NCI-H774 (cell line): ENCODE measurements around the gene CDK19.
"Not testable (repeated sequence)": the region's sequence is repeated elsewhere in the genome, so short reads cannot be mapped to it uniquely, and the experiment has no call there.

Experiments
- DNase-seq: peaks from one replicate; lab custom pipeline; 2025; lab: John Stamatoyannopoulos, UW

CDK19 gene

DNA sequence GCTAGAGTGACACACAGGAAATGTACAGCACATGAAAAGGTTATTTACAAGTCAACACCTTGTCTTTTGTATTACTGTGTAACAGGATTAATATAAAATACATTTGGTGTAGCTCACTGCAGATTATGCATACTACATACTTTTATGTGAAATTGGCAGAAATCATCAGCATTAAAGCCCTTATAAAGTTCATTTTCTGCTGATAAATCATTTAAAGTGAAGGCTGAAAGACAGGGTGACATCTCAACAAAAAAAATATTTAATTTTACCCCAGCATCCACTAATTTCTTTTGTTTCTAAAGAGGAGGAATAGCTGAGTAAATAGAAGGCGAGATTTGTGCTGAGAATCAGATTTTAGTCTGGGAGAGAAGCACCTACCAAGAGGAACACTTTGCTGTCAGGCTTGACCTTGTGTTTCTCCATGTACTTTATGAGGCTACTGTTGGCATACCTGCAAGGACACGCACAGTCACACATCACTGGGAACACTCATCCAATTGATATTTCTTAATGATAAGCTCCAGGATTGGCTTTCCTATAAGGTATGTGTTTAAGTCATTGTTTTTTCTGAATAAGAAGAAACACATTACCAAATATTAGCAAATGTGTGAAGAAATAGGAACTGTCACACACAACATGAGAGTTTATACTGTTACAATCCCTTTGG, 192.2 kb downstream of the CDK19 start:
- no peak for DNase-seq

DNA sequence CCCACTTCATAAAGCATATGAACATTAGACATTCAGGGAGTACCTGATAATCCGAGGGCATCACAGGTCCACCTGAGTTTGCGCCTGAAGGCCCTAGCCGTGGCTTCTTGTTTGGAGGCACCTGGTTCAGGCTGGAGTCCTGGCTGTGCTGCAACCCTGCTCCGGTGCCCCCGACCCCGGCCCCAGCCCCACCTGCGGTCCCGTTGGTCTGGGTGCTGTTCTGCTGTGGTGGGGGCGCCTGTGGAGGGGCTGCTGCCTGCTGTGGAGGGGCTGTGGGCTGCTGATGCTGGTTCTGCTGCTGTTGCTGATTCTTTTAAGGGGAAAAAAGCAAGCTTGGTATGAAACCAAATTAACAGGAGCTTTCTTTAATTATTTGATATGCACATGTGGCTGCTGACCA, 194.2 kb downstream of the CDK19 start:
- no peak for DNase-seq

DNA sequence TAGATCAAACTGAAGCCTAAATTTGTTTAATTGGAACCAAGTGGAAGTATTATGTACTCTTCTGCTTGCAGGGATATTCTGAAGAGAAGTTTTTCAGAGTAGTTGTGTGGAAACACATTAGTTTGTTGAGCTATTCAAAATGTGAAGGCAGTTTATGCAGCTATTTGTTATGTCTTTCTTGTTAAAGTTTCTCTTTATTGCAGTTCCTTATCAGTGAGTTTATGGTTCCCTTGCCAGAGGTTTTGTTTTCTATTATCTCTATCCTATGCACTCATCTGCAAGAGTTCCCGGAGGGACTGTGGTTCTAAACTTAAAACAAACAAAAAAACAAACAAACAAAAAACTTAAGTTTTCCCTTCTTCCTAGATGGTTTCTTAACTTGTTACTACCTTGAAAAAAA, 195.2 kb downstream of the CDK19 start:
- no peak for DNase-seq

DNA sequence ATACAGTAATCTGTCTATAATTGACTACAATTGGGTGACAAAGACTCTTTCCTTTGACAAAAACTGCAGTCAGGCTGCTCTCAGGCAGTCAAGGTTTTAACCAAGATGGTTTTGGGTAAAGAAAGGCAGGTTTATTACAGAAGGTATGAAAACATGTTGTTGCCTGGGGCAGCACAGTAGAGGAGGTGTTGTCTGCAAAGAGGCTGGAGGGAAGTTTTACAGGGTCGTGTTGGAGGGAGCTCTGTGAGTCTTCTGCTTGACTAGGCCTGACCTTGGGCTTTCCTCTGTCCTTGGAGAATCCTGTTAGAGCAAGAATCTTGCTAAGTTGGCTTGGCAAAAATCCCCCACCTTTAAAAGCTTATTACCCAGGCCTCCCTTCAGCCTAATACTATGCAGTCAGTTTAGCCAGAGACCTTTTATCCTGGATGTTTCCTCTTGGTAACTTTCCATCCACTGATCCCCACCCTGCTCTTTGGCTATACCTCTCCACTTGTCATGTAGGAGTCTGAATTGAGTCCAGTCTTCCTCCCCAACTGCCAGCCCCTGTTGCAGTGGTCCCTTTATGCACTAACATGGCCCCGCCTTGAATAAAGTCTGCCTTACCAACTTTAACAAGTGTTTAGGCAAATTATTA, 195.9 kb downstream of the CDK19 start:
- DNase-seq = no peak

DNA sequence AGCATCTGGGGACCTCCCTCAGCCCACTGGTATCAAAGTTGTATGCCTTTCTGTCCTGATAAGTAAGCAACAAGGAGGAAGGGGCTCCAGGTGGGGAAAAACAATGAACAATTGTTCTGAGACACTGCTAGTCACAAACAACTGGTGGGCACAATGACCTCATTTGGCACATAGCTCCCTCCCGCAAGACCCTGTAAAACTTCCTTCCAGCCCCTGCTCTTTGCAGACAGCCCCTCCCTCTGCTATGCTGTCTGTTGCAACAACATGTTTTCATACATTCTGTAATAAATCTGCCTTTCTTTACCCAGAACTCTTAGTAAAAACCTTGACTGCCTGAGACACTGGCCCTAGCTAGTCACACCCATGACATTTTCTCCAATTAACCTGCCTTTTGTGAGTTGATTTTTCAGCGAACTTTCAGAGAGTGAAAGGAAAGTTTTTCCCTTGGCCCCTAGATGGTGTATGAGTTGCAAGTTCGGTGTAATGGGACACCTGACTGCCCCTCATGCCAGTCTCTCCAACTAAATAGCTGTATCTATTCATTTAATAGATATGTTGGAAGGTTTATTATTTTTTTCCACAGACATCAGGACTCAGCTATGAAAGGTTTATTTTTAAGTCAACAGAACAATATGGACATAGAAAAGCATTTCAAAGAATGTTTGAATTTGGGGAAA, 196.5 kb downstream of the CDK19 start:
- no peak for DNase-seq

DNA sequence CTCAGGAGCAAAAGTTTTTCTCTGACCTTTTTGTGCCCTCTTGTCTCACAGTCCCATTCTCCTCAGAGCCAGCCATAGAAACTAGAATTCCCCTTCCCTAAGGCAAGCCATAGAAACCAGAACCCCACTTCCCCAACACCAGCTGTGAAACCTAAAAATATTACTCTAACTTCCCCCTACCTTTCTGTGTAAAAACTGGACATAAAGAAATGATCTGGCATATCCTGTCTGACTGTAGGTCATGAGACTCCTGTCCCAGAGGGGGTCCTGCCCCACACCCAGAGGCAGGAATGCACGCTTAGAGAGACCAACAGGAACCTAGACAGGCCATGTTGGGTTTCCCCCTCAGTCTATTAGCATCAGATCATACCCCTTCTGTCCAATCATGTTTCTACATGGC, 198.2 kb downstream of the CDK19 start:
- DNase-seq = no peak

DNA sequence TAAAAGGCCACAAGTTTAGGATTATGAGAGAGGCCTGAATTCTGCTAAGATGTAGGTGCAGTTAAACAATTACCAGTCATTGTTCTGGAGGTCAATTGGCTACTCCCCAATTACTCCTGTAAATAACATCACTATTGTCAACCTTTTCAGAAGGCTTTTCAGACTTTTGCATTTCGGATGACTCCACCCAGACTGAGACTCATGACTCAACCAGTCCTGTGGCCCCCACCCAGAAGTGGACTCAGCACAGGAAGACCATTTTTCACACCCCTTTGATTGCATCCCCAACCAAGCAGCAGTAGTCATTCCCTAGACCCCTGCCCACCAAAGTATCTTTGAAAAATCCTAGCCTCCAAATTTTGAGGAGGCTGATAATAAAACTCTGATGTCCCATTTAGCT, 199.5 kb downstream of the CDK19 start:
- DNase-seq = no peak

DNA sequence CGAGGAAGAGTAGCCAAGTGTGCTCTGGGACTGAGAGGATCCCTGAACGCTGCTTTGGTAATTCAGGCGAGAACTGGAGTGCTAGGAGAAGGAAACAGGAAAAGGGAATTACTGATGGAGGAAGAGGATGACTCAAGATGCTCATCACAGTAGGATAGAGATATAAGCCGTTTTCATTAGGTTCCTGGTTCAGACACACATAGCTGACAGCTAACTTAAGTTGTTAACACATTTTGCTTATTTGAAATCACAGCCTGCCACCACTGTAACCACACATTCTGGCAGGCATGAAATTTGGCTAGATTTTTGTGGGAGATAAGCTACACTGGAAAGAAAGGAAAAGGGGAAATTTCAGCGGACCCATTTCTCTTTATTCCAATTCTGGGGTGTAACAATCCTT, 200.7 kb downstream of the CDK19 start:
- DNase-seq = no peak

DNA sequence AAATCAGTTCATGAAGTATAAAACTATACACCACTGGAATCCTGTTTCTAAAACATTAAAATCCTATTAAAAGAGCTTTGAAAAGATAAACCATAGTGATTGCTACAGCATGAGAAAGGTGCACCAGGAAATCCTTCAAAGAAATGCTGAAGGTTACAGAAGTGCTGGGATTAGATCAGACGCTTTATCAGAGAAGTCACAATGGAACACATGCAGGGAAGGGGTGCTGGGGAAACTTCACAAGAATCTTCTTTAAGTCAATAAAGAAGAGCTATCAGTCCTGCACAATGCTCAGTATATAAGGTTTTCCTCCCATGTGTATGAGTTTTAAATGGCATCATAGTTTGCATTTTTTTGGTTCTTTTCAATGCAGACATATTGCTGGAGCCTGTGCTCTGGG, 201.2 kb downstream of the CDK19 start:
- DNase-seq = no peak

DNA sequence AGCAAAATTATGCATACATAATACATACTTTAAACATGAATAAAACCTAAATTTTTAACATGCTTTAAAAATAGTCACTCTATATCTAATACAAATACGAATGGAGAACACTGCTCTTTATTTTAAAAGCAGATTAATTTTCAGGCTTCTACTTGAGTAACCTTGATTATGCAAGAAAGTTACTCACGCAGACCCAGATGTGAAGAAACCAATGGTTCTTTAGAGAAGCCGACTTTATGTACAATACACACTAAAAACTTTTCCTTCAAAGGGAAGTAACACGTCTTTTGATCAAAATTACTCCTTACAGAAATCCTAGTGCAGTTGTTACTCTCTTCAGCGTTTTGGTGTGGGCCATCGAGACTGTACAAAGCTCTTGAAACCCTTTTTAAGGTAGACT, 201.9 kb downstream of the CDK19 start:
- no peak for DNase-seq

DNA sequence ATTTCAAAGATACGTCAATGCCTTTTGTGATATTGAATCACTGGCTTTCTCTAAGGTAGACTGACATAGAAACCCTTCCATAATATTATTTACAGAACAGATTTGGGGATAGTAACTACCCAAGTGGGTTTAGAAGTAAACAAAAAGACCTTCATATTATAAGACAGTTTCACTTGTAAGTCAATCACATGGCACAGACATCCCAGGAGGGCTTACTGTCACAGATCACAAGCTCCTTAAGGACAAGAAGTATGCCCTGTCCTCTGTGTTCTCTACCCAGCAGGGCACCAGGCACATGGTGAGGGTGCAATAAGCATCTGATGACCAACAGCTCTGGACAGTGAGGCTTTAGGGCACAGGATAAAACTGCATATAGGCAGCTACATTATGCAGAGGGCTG, 203.0 kb downstream of the CDK19 start:
- no peak for DNase-seq

DNA sequence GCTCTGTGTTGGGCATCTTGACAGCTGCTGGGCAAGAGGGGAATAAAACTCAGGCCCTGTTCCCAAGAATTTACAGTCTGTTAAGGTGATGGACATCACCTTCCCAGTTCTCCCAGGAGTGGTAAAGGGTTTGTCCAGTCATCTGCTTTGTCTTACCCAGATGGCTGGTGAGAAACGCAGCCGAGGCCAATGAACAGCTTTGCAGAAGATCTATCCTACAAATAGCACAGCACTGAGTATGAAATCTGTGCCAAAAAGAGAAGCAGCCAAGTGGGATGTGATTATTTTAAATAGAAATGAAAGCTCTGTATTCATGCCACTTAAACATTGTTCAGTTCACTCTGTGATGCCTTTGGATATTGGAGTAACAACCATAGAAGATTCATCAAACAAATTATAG, 206.2 kb downstream of the CDK19 start:
- DNase-seq = no peak

DNA sequence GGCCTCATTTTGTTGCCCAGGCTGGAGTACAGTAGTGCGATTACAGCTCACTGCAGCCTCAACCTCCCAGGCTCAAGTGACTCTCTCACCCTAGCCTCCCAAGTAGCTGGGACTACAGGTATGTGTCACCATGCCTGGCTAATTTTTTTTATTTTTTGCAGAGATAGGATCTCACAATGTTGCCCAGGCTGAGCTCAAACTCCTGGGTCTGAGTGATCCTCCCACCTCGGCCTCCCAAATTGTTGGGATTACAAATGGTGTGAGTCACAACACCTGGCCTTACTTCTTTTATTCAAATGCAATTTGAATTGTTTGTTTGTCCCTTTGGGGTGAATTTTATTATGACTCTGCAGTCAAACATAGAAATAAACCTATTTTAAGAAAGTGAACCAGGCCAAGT, 207.1 kb downstream of the CDK19 start:
- DNase-seq = no peak

DNA sequence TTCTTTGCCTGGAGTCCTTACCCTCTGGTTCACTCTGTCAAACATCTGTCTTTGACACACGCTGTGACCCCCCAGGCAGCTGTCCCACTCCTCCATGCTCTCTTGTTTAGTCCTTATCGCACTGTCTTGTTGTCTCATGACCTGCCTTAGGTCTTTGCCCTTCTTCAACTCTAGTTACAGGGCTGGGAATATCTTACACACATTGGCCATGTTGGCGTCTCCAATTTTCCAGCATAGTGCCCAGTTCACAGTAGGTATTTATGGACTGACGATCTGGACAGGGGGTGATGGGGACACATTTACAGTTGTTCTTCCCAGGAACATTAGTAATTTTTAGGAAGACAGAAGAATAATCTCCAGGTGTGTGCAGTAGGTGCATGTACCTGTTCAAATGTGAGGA, 209.1 kb downstream of the CDK19 start:
- DNase-seq = no peak

DNA sequence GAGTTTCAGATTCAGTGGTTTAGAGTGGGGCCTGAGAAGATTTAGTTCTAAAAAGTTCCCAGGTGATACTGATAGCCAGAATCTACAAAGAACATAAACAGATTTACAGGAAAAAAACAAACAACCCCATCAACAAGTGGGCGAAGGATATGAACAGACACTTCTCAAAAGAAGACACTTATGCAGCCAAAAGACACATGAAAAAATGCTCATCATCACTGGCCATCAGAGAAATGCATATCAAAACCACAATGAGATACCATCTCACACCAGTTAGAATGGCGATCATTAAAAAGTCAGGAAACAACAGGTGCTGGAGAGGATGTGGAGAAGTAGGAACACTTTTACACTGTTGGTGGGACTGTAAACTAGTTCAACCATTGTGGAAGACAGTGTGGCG, 214.6 kb downstream of the CDK19 start:
- DNase-seq = not testable (repeated sequence)

DNA sequence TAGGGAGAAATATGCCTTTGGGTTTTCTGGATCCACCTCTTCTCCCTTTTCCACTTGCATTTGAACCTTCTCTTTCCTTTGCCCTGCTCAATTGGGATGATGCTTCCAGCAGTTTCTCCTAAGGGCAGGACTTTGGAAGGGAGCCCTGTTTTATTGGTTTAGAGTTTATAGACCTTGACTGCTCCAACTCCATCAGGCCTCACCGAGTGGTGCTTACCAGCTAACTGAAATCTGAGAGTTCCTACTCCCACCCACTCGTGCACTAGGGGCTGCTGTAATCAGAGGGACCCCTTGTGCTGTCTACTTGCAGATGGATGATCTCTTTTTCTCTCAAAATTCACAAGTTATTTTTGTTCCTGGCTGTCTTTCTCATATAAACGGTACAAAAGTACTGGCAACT, 217.5 kb downstream of the CDK19 start:
- no peak for DNase-seq

DNA sequence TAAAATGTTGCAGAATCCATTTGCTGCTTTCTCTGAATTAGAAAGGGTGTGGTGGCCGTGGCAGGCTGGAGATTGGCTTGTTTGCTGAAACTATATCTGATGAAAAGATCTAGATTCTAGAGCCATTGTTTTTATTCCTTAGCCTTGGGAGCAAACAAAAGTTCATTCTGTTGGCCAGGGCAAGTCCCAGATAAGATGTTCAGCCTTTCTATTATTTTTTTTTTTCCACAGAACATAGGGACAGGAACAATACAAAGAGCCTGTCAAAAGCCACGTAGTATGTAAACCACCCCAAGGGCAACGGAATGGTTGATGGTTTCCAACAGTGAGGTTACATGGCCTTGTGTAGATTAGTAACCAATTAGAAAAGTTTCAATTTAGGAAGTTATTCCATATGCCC, 218.9 kb downstream of the CDK19 start:
- no peak for DNase-seq

DNA sequence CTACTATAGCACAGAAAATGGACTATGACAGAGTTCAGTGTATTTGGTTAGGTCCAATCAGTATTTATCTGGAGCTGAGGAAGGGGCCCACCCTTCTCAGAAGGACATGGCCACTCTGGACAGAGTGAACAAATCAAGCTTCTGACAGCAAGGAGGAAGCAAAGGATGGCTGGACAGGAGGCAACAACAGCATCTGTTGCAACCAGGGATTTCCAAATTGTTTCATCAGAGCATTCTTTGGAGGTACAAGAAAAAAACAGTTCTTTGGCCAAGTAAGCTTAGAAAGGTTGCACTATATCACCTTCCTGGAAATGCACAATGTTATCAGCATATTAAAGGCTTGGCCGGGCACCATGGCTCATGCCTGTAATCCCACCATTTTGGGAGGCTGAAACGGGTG, 220.2 kb downstream of the CDK19 start:
- no peak for DNase-seq

DNA sequence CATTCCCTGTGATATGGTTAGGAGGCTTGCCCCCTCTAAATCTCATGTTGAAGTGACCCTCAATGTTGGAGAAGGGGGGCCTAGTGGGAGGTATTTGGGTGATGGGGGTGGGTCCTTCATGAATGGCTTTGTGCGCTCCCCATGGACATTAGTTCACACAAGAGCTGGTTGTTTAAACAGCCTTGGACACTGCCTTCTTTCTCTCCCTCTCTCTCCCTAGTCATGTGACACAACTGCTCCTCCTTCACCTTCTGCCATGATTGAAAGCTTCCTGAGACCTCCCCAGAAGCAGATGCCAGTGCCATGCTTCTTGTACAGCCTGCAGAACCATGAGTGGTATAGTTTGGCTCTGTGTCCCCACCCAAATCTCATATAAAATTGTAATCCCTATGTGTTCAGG, 221.6 kb downstream of the CDK19 start:
- no peak for DNase-seq

DNA sequence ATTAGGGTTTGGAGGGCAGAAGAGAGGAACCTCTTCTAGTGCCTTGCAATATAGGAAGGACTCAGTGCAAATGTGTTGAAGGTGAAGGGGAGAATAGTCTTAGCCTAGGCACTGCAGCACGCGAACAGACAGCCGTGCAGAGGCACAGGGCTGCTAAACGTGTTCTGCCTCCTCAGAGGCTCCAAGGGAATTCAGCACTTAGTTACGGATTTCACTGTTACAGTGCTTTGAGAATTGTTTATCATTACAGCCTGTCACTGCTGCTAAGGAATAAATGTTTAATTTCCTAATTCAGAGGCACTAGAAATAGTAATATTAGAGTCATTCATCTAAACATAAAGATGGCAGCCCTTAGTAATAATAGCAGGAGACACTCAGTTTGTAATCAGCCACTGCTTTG, 222.5 kb downstream of the CDK19 start:
- no peak for DNase-seq

DNA sequence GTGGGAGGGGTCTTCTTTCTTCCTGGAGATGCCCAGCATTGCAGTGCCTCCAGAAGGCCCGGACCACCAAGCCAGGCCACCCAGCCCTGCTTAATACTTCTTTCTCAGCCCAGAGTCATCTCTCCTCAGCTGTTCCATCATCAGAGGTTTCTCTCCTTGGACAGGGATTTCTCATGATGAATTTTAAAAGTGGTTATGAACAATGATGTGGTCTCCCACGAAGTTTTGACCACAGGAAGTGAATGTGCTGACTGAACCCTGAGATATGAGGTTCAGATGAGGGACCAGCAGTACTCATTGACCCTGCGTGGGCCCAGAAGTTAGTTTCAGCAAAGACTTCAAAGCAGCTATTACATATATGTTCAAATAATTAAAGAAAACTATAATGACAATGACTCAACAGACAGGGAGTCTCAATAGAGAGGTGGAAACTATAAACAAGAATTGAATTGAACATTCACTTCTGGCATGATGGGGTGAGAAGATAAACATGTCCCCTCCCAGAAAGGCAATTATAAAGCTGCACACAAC, 224.4 kb downstream of the CDK19 start:
- DNase-seq = no peak

DNA sequence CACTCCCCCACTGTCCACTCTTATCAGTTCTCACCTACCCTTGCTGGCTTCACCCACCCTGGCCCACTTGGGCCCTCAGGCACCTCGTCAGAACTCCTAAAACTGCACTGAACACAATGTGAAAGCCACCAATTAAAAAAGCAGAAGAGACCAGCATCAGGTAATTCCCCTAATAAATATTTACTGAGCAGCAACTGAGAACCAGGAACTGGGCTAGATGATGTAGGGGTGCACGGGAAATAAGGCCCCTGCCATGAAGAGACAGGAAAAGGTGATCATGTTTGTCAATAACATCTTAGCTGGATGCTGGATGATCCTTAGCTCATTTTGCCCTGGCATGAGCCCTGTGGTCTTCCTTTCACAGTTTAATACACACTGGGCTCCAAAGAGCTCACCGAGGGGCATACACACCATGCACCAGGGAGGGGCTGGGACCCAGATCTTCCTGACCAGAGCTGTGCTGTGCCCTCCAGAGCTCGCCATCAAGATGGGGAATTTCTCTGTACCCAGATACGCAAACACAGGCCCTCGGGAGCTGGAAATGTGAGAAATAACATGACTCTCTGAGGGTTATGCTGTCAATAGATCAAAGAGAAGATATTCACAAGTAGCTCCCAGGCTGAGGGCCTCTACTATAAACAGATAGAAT, 225.3 kb downstream of the CDK19 start:
- no peak for DNase-seq

DNA sequence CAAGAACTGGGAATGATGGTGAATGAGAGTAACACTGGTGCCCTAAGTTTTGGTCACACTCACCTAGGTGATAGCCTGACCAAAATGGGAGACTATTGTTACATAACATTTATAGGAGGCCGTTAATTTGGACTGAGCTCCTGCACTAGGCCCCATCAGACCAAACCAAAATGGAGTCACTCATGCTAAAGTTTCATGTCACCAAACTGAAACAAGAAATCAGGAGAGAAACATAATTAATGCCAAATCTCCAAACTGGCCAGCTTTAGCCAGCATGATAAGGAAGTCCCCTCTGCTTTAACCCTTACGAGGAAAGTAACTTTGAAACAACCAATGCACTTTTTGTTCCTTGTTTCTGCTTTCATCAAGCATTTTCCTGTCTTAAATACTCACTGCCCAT, 227.9 kb downstream of the CDK19 start:
- no peak for DNase-seq
